Stomach (tissue), 4 donors: Measurements from ENCODE around the gene C15orf39.

ENCODE experiments used
- EP300 ChIP-seq: sonication (generic); formaldehyde crosslinking; IDR thresholded peaks from one replicate; pipeline ENCODE4 v1.6.1; 2017; ENCODE audit warnings: antibody characterized with exemption
- POLR2A ChIP-seq, 4 donors: fragments of 450-650 bp; IDR thresholded peaks; one replicate each; pipeline ENCODE4 v1.6.1; 2016; ENCODE audit warnings: antibody characterized with exemption in 4 of 4, control low read depth in 2 of 4, mild to moderate bottlenecking in 1 of 4, moderate library complexity in 1 of 4
- TF ChIP-seq, protein P1 (sequence below), 7 experiments: fragments of 450-650 bp in 4 of 7; fragments of 200-600 bp in 3 of 7; sonication (generic) in 3 of 7; IDR thresholded peaks; one replicate each; pipeline ENCODE4 v1.5.1; 2016 to 2019; ENCODE audit warnings: antibody characterized with exemption in 7 of 7, control low read depth in 2 of 7, mild to moderate bottlenecking in 1 of 7

DNA sequence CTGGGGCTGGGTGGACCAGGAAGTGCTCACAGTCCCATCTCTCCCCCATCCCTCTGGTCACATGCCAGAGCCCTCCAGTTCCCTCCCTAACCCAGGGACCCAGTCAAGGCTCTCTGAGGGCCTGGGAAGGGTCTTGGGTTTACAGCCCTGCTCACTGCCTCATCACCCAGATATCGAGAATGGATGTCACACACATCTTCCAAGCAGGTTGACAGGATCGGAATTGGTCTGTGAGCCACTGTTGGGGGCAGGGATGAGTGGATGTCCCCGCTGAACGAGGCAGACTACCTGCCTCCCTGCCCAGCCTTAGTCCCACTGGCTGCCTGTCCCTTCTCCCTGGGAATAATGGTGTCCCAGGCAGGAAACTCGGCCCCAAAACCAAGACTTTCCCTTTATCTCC lies 36.5 kb downstream of the C15orf39 start:
- TF ChIP-seq POLR2A (IDR thresholded peaks at IDR 0.05) (no peak), EP300 (no peak)
- TF ChIP-seq, protein P1, sequence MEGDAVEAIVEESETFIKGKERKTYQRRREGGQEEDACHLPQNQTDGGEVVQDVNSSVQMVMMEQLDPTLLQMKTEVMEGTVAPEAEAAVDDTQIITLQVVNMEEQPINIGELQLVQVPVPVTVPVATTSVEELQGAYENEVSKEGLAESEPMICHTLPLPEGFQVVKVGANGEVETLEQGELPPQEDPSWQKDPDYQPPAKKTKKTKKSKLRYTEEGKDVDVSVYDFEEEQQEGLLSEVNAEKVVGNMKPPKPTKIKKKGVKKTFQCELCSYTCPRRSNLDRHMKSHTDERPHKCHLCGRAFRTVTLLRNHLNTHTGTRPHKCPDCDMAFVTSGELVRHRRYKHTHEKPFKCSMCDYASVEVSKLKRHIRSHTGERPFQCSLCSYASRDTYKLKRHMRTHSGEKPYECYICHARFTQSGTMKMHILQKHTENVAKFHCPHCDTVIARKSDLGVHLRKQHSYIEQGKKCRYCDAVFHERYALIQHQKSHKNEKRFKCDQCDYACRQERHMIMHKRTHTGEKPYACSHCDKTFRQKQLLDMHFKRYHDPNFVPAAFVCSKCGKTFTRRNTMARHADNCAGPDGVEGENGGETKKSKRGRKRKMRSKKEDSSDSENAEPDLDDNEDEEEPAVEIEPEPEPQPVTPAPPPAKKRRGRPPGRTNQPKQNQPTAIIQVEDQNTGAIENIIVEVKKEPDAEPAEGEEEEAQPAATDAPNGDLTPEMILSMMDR (IDR thresholded peaks at IDR 0.05) = no peak
